ENCODE results near the gene MSLN.

DNA sequence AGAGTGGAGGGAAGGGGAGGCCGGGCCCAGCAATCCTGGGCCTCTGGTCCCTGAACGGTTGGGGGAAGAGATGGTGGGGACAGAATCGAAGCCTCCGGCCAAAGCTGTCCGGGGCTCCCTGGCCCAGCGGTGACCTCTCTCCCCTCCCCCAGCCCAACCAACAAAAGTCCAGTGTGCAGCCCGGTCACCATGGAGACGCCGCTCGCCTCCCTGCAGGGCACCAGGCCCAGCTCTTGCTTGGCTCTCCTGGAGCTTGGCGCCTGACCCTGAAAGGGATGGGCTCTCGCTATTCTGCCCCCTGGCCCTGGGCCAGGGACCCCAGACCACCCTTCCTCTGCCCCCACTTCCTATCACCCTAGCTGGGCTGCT is 44.4 kb upstream of the MSLN start:
- TF ChIP-seq, protein P1, sequence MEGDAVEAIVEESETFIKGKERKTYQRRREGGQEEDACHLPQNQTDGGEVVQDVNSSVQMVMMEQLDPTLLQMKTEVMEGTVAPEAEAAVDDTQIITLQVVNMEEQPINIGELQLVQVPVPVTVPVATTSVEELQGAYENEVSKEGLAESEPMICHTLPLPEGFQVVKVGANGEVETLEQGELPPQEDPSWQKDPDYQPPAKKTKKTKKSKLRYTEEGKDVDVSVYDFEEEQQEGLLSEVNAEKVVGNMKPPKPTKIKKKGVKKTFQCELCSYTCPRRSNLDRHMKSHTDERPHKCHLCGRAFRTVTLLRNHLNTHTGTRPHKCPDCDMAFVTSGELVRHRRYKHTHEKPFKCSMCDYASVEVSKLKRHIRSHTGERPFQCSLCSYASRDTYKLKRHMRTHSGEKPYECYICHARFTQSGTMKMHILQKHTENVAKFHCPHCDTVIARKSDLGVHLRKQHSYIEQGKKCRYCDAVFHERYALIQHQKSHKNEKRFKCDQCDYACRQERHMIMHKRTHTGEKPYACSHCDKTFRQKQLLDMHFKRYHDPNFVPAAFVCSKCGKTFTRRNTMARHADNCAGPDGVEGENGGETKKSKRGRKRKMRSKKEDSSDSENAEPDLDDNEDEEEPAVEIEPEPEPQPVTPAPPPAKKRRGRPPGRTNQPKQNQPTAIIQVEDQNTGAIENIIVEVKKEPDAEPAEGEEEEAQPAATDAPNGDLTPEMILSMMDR (IDR thresholded peaks at IDR 0.05; ENCODE audit: insufficient read depth, low read length, poor library complexity, severe bottlenecking): no peak
- TF ChIP-seq EZH2phosphoT487 (conservative IDR thresholded peaks at IDR 0.05; ENCODE audit: low read length): no peak

Data from SU-DHL-6 (cell line).